HCT116 (cell line): Measurements from ENCODE around the gene RCOR2.

Experiments
- CBX3 ChIP-seq: IDR thresholded peaks from 2 replicates; pipeline ENCODE4 v1.6.1; 2012; ENCODE audit warnings: low read depth
- CEBPB ChIP-seq: IDR thresholded peaks from 2 replicates; pipeline ENCODE4 v1.6.1; 2012; ENCODE audit warnings: low read depth
- EZH2 ChIP-seq: fragments of 200-600 bp; sonication (generic); IDR thresholded peaks from 2 replicates; pipeline ENCODE4 v1.6.1; 2017; ENCODE audit warnings: antibody characterized with exemption, mixed run types
- EZH2phosphoT487 ChIP-seq: fragments of 200-600 bp; IDR thresholded peaks from 2 replicates; pipeline ENCODE4 v1.6.1; 2018; ENCODE audit warnings: antibody characterized with exemption, borderline replicate concordance
- POLR2A ChIP-seq: IDR thresholded peaks from 2 replicates; pipeline ENCODE4 v1.7.0; 2011; ENCODE audit warnings: borderline replicate concordance; ENCODE audit not compliant: insufficient read depth, insufficient read length; ENCODE audit errors: extremely low read depth
- POLR2AphosphoS5 ChIP-seq: IDR thresholded peaks from 2 replicates; pipeline ENCODE4 v1.6.1; 2011; ENCODE audit warnings: mild to moderate bottlenecking, low read depth, low read length, moderate library complexity
- YY1 ChIP-seq: IDR thresholded peaks from 2 replicates; pipeline ENCODE4 v1.6.1; 2011; ENCODE audit warnings: low read length, low read depth, moderate library complexity, mild to moderate bottlenecking; ENCODE audit not compliant: insufficient replicate concordance; ENCODE audit errors: extremely low read depth
- ZNF274 ChIP-seq: fragments of 200-500 bp; sonication (Bioruptor generic); IDR thresholded peaks from 2 replicates; pipeline ENCODE4 v1.6.1; 2014; ENCODE audit warnings: mild to moderate bottlenecking, low read depth, low read length, inconsistent platforms
- TF ChIP-seq, protein P1 (sequence below), 3 experiments: fragments of 200-600 bp in 1 of 3; sonication (generic) in 1 of 3; IDR thresholded peaks in 2 of 3; conservative IDR thresholded peaks in 1 of 3; 2 replicates each; pipeline ENCODE4 v1.5.1; 2012 to 2017; ENCODE audit warnings: low read depth in 2 of 3, low read length in 2 of 3, antibody characterized with exemption in 1 of 3, borderline replicate concordance in 1 of 3, control low read depth in 1 of 3, mild to moderate bottlenecking in 1 of 3, mixed read lengths in 1 of 3, mixed run types in 1 of 3, moderate library complexity in 1 of 3; ENCODE audit not compliant: insufficient read depth in 1 of 3
- TF ChIP-seq, protein P2 (sequence below): IDR thresholded peaks from 2 replicates; pipeline ENCODE4 v1.6.1; 2012
- TF ChIP-seq, protein P3 (sequence below): IDR thresholded peaks from 2 replicates; pipeline ENCODE4 v1.6.1; 2012

DNA sequence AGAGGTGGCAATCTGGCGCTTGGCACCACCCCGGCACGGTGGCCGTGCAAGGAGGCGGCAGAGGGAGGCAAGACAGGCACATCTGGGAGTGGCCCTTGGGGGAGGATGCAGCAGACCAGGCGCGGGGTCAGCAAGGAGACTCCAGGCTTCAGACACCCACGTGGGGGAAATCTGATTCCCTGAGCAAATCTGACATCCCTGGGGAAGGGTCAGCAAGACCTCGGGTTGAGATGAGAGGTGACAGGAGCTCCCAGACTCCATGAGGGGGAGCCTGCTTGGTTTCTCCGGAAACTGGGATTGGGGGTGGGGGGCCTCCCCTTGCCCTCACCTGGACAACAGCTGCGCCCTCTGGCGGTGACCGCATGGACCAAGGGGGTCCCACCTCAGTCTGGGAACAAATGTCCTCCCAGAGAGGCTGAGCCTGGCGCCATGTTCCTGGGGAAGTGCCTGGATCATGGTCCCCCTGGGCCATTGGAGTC is 4.0 kb upstream of the RCOR2 start:
- TF ChIP-seq, protein P1, sequence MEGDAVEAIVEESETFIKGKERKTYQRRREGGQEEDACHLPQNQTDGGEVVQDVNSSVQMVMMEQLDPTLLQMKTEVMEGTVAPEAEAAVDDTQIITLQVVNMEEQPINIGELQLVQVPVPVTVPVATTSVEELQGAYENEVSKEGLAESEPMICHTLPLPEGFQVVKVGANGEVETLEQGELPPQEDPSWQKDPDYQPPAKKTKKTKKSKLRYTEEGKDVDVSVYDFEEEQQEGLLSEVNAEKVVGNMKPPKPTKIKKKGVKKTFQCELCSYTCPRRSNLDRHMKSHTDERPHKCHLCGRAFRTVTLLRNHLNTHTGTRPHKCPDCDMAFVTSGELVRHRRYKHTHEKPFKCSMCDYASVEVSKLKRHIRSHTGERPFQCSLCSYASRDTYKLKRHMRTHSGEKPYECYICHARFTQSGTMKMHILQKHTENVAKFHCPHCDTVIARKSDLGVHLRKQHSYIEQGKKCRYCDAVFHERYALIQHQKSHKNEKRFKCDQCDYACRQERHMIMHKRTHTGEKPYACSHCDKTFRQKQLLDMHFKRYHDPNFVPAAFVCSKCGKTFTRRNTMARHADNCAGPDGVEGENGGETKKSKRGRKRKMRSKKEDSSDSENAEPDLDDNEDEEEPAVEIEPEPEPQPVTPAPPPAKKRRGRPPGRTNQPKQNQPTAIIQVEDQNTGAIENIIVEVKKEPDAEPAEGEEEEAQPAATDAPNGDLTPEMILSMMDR (IDR thresholded peaks at IDR 0.05 in 2 of 3, conservative IDR thresholded peaks at IDR 0.05 in 1 of 3; ENCODE audit: borderline replicate concordance in 1 of 3, insufficient read depth in 1 of 3, low read depth in 2 of 3, low read length in 2 of 3) = no peak
- TF ChIP-seq POLR2A (no peak), EZH2phosphoT487 (no peak), ZNF274 (no peak), EZH2 (no peak), CBX3 (no peak), POLR2AphosphoS5 (no peak), YY1 (no peak), CEBPB (no peak)
- TF ChIP-seq, protein P2, sequence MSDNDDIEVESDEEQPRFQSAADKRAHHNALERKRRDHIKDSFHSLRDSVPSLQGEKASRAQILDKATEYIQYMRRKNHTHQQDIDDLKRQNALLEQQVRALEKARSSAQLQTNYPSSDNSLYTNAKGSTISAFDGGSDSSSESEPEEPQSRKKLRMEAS = no peak
- TF ChIP-seq, protein P3, sequence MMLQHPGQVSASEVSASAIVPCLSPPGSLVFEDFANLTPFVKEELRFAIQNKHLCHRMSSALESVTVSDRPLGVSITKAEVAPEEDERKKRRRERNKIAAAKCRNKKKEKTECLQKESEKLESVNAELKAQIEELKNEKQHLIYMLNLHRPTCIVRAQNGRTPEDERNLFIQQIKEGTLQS = no peak
